ENCODE results near the gene AHSA1. TPM values are rescaled to one million over a fixed set of nuclear protein-coding genes. Genes with fewer than 3 reads are reported as not detected.

Gene AHSA1
- total RNA-seq: 139 and 151 TPM in 2 replicates

DNA sequence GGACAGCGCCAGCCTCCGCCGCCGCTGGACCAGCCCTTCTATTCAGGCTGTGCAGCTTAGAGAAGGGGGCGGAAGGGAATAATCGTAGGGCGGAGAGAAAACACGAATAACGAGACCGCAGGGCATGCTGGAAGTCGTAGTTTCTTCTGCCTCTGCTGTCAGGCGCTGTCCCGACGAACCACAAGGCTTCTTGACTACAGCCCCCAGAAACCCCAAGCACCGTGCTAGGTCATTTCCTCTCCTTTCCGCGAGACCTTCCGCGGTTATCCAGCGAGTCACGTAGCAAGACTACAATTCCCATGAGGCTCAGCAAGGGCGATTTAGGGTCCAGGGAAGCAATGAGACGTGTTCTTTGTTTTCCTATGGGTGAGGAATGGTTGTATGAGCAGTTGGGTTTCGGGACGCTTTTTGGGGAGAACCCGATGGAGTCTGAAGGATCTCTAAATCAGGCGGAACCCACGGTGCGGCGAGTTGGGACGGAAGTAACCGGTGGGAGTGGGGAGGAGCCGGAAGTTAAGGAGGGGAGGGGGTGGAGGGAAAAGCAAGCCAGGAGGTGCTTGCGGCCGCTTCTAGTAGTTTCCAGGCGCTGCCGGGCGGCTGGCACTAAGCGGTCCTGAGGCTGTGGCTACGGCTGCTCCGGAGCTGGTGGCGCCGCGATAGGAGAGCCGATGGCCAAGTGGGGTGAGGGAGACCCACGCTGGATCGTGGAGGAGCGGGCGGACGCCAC is at the start of gene AHSA1, which contains the start of gene VIPAS39:
AHSA1 (plus strand) TSS at position 572 of the 727 bp plus-strand sequence; CDS start at position 669, 97 bp downstream.
VIPAS39 (minus strand) TSS at position 80 of the 727 bp plus-strand sequence. CDS start 3,499 bp downstream, outside the sequence.

GRCh38 chr14:77423423-77423822 is 34.5 kb upstream of the AHSA1 start, which contains the start of gene NOXRED1:
NOXRED1 (minus strand) TSS chr14:77423523; CDS start chr14:77422889, 634 bp downstream.

DNA sequence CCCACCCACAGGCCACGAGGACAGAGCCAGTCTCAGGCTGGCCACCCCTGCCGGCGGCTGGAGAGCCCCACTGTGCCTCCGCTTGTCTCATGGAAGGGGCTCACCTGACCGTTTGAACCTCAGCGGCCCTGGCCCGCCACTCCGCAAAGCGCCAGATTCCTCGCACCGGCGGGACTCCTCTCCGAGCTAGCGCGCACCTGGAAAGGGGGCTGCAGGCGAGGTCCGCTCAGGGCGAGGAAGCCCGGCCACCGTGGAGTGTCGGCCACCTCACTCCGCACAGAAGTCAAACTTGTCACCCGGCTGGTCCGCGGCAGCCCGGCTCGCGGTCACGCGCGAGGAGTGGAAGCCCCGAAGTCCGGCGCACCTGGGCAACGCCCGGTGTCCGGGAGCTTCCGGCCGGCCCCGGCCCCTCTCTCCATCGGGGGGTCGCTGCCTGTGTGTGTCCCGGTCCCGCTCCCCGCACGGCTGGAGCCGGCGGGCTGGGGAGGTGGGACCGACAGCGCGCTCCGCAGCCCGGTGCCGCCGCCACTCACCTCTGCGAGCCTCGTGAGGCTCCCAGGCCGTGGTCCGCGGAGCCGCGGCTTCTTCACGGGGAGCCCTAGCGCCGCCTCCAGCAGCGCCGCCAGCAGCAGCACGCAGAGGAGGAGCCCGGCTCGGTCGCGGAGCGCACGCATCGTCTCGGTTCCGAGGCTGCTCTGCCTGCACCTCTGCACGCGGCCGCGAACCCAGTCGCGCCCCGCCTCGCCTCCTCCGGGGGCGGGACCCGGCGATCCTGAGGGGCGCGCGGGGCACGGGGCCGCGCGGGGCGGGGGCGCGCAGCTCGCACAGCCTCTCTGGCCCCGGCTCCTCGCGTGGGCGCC is 40.5 kb downstream of the AHSA1 start, which contains the start of gene ISM2:
ISM2 (minus strand) TSS at position 697 of the 860 bp plus-strand sequence; CDS start at position 674, 23 bp downstream.

Other genes starting within 250 kb of the AHSA1 start
- gene NGB, start 186.9 kb upstream of the AHSA1 start, total RNA-seq: not detected in 2 replicates
- gene POMT2, start 137.2 kb upstream of the AHSA1 start, total RNA-seq: 9.4 and 12.5 TPM in 2 replicates
- 9.3 and 18.1 TPM in 2 replicates for gene GSTZ1, start 137.1 kb upstream of the AHSA1 start, total RNA-seq
- gene TMED8, start 81.0 kb upstream of the AHSA1 start, total RNA-seq: 8.6 and 10.2 TPM in 2 replicates
- gene SAMD15, start 80.7 kb upstream of the AHSA1 start, total RNA-seq: 0.94 and 2.6 TPM in 2 replicates
- 0.09 TPM in 2 replicates for gene NOXRED1, start 34.6 kb upstream of the AHSA1 start, total RNA-seq
- 27.8 and 31.0 TPM in 2 replicates for gene VIPAS39, start 492 bp upstream of the AHSA1 start, total RNA-seq
- under 0.01 and 0.09 TPM in 2 replicates for gene ISM2, start 40.7 kb downstream of the AHSA1 start, total RNA-seq
- 37.7 and 41.8 TPM in 2 replicates for gene SPTLC2, start 158.5 kb downstream of the AHSA1 start, total RNA-seq
- gene ALKBH1, start 249.9 kb downstream of the AHSA1 start, total RNA-seq: 7.8 TPM in 2 replicates